ENCODE measurements around the gene FBXW11.

Gene FBXW11

DNA sequence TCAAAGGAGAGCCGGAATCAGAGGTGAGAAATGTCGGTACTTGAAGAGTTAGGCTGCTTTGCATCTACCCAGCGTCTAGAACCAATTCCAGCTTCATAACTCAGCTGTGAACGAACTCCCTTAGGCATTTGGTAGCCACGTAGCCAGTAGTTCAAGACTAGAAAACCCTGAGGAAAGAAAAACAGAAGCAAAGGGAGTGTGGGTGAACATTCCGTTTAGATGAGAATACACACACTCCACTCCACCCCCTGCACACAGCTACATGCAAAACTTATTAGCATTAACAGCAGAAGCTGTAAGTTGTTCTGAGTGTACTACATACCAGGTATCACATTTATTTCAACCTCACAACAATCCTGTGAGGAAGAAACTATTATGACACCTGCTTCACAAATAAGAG lies 142.5 kb downstream of the FBXW11 start:
- in situ Hi-C loops (cut with HindIII; ENCODE audit: low sequenced_read_pairs), result loop anchor here (25.0 kb wide), 1 partner anchor 452 kb away; the partner anchor contains the start of gene FGF18
- DNase-seq (ENCODE audit: low read depth), result peak; percentile 68
- H3K4me3 ChIP-seq (ENCODE audit: low read depth, low read length), result no peak overlapping the region
- TF ChIP-seq, protein P1, sequence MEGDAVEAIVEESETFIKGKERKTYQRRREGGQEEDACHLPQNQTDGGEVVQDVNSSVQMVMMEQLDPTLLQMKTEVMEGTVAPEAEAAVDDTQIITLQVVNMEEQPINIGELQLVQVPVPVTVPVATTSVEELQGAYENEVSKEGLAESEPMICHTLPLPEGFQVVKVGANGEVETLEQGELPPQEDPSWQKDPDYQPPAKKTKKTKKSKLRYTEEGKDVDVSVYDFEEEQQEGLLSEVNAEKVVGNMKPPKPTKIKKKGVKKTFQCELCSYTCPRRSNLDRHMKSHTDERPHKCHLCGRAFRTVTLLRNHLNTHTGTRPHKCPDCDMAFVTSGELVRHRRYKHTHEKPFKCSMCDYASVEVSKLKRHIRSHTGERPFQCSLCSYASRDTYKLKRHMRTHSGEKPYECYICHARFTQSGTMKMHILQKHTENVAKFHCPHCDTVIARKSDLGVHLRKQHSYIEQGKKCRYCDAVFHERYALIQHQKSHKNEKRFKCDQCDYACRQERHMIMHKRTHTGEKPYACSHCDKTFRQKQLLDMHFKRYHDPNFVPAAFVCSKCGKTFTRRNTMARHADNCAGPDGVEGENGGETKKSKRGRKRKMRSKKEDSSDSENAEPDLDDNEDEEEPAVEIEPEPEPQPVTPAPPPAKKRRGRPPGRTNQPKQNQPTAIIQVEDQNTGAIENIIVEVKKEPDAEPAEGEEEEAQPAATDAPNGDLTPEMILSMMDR (IDR thresholded peaks at IDR 0.05; ENCODE audit: low read depth, low read length, missing control alignments), result no peak

DNA sequence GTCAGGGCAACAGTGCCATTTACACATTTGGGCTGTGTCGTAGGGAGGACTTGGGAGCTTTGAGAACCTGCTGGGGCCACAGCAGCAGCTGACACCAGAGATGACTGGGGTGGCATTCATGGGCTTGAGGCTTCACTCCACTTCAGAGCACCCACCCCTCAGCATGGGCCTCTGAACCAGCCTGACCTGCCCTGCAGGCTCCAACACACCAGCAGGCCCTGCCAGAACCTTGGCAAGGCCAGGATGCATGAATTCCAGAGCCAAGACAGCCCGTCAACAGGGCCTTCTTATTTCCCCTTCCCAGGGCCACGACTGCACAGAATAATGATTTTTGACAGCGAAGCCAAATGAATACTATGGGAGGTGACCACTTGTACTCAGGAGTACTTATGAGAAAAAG lies 143.8 kb downstream of the FBXW11 start:
- in situ Hi-C loops (cut with HindIII; ENCODE audit: low sequenced_read_pairs), result loop anchor here (25.0 kb wide), 1 partner anchor 450 kb away; the partner anchor contains the start of gene FGF18
- H3K4me3 ChIP-seq (ENCODE audit: low read depth, low read length), result no peak overlapping the region
- no peak for DNase-seq (ENCODE audit: low read depth)
- TF ChIP-seq, protein P1 (IDR thresholded peaks at IDR 0.05; ENCODE audit: low read depth, low read length, missing control alignments), result no peak

DNA sequence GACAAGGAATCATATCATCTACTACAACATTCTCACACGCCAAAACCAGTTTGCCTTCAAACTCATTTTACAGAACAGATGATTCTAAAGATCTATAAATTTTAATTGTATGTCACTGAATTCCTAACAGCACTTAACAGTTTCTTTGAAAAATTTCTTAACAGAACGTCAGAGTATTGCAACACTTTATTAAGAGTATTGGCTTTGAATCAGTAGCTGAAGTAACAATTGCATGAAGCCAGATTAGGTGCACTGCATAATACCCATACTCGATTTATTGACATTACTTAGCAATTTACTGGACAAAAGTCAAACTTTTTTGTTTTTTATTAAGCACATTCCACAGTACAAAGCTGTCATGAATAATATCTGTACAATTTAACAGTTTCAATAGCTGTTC lies 145.1 kb downstream of the FBXW11 start:
- TF ChIP-seq, protein P1 (IDR thresholded peaks at IDR 0.05; ENCODE audit: low read depth, low read length, missing control alignments), result no peak
- in situ Hi-C loops (cut with HindIII; ENCODE audit: low sequenced_read_pairs), result loop anchor here (25.0 kb wide), 1 partner anchor 449 kb away; the partner anchor contains the start of gene FGF18
- H3K4me3 ChIP-seq (ENCODE audit: low read depth, low read length), result no peak overlapping the region
- DNase-seq (ENCODE audit: low read depth), result no peak

DNA sequence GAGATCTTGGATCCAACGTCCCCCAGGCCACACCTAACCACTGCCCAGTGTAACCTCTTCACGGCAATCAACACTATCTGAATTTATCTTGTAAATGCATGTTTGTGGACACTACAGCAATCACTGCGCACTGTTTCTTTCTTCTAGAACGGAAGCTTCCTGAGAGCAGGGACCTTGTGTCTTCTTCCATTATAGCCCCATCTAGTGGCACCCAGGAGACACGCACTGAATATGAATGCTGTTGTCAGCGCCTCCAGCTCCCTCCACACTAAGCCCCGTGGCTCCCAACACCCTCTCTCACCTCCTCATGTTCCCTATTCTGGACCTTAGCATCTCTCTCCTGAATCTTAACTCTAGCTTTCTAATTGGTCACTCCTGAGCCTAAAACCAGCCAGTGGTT lies 148.1 kb downstream of the FBXW11 start:
- H3K4me3 ChIP-seq (ENCODE audit: low read depth, low read length), result no peak overlapping the region
- DNase-seq (ENCODE audit: low read depth), result no peak
- TF ChIP-seq, protein P1 (IDR thresholded peaks at IDR 0.05; ENCODE audit: low read depth, low read length, missing control alignments), result peak; percentile 32
- in situ Hi-C loops (cut with HindIII; ENCODE audit: low sequenced_read_pairs), result loop anchor here (25.0 kb wide), 1 partner anchor 446 kb away; the partner anchor contains the start of gene FGF18

DNA sequence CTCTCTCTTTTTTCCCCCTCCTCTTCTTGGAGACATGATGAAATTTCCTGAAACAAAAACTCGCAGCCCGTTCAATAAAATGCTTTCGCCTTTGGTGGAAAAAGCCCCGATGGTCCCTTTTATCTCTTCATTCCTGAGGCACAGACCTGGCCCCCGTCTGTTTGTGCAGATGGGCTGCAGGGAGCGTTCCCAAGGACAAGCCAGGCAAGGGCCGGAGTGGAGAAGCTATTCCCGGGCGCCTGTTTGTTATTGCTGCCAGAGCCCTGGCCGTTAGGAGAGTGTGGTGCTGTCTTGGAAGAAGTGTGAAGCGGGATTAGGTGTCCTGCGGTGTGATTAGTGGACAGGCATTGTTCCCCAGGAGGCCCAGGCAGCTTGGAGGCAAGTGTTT lies 149.0 kb downstream of the FBXW11 start:
- TF ChIP-seq, protein P1 (IDR thresholded peaks at IDR 0.05; ENCODE audit: low read depth, low read length, missing control alignments), result no peak
- DNase-seq (ENCODE audit: low read depth), result peak; percentile 24
- in situ Hi-C loops (cut with HindIII; ENCODE audit: low sequenced_read_pairs), result loop anchor here (25.0 kb wide), 1 partner anchor 445 kb away; the partner anchor contains the start of gene FGF18
- no peak overlapping the region for H3K4me3 ChIP-seq (ENCODE audit: low read depth, low read length)

DNA sequence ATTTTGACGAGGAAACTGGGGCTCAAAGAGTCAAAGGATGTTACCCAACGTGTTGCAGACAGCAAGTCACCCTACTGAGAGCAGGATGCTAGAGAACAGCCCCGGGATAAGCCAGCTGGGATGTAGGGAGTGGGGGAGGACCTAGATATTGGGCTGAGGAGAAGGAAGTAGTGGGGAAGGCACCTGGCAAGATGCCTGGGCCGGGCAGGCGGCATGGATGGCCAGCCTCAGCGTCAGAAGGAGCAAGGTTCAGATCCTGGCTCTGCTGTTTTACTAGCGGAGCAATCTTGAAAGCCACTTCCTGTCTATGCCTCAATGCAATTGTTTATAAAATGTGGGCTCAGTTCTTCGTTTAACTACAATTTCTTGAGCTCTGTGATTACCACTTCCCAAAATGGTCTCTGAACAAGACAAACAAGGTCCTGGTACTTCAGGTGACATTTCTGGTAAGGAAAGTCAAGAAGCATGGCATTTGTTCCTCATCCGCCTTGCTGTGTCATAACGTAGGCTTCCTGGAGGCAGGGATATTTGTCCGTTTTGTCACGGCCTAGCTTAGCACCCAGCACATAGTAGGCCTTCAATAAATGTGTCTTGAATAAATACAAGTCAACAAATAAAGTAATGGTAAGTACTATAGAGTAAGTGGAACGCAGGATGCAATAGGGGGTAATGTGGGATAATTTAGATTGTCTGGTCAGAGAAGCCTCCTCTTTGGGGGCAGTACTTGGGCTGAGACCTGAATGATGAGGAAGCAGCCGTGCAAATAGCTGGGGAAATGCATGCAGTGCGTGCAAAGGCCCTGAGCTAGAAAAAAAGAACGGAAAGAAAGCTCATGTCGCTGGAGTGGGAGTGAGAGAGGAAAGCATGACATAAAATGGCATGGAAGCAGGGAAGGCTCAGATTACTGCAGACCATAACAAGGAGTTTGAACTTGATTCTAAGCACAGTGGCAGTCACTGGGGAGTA lies 150.4 kb downstream of the FBXW11 start:
- TF ChIP-seq, protein P1 (IDR thresholded peaks at IDR 0.05; ENCODE audit: low read depth, low read length, missing control alignments), result no peak
- no peak for DNase-seq (ENCODE audit: low read depth)
- H3K4me3 ChIP-seq (ENCODE audit: low read depth, low read length), result no peak overlapping the region
- in situ Hi-C loops (cut with HindIII; ENCODE audit: low sequenced_read_pairs), result loop anchor here (25.0 kb wide), 1 partner anchor 444 kb away; the partner anchor contains the start of gene FGF18
